BLaER1 treated with 17β-estradiol and CSF1 and Interleukin-3, amounts not matched to agents 10 nM and 100 nM (cell line): ENCODE measurements around the gene TTI1.

ENCODE experiments used
- H3K27ac ChIP-seq, 11 experiments: shearing (Covaris generic); formaldehyde crosslinking; 2 replicates each; pipeline ENCODE4 v1.8.1; 2022
- H3K27me3 ChIP-seq, 11 experiments: shearing (Covaris generic); formaldehyde crosslinking; 2 replicates each; pipeline ENCODE4 v1.8.1; 2022
- H3K36me3 ChIP-seq, 11 experiments: shearing (Covaris generic); formaldehyde crosslinking; 2 replicates each; pipeline ENCODE4 v1.8.1; 2022
- H3K4me1 ChIP-seq, 10 experiments: shearing (Covaris generic); formaldehyde crosslinking; 2 replicates each; pipeline ENCODE4 v1.8.1; 2022
- H3K4me2 ChIP-seq, 11 experiments: shearing (Covaris generic); formaldehyde crosslinking; 2 replicates each; pipeline ENCODE4 v1.8.1; 2022
- H3K4me3 ChIP-seq, 10 experiments: shearing (Covaris generic); formaldehyde crosslinking; 2 replicates each; pipeline ENCODE4 v1.8.1; 2022
- H3K9ac ChIP-seq, 11 experiments: shearing (Covaris generic); formaldehyde crosslinking; 2 replicates each; pipeline ENCODE4 v1.8.1; 2022
- H3K9me3 ChIP-seq, 11 experiments: shearing (Covaris generic); formaldehyde crosslinking; replicated peaks in 1 of 11; 2 replicates each; pipeline ENCODE4 v1.8.1; 2022
- H4K20me1 ChIP-seq, 11 experiments: shearing (Covaris generic); formaldehyde crosslinking; 2 replicates each; pipeline ENCODE4 v1.8.1; 2022
- Cebpa-rat ChIP-seq, 11 experiments: shearing (Covaris generic); IDR thresholded peaks; 2 replicates each; pipeline ENCODE4 v1.8.1; 2022

The TTI1 gene

DNA sequence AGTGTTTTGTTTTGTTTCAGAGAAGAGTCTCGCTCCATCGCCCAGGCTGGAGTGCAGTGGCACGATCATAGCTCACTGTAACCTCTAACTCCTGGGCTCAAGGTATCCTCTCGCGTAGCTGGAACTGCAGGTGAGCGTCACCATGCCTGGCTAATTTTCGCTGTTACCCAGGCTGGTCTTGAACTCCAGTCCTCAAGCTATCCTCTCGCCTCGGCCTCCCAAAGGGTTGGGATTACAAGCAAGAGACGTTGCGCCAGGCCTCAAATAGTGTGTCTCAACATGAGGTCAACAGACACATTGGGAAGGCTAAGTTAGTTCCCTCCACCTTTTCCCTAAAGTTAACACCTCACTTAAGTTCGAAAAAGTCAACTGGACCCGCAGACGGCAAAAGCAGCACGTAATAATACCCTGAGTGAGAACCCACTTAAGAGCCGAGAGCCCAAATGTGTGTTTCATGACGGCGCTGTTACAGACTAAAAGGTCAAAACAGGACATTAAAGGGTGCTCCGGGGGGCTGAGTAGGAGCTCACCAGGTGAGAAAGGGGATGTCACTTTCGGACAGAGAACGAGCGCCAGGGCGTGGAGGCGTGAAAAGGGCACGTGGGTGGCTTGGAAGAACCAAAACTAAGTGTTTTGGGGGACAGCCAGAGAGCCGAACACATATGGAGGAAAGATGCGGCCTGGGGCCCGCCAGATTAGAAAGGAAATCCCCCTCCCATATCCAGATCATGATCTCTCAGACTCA, 499 bp downstream of the TTI1 start:
- peak overlapping the region; percentile 73 to 95 (median 90) for H3K4me3 ChIP-seq
- no peak for TF ChIP-seq Cebpa-rat (IDR thresholded peaks at IDR 0.05)
- peak overlapping the region; percentile 92 to 99 (median 96) for H3K4me2 ChIP-seq
- peaks cover 0 to 31% (median 15%) of the 10 kb centered on the region in 11 experiments; a peak in 14 of 22 replicates for H4K20me1 ChIP-seq
- H3K27me3 ChIP-seq, result no peaks in the 10 kb centered on the region
- peaks cover 25 to 46% (median 31%) of the 10 kb centered on the region in 11 experiments for H3K36me3 ChIP-seq
- H3K27ac ChIP-seq, result peak overlapping the region; percentile 90 to 99 (median 98)
- 0 out of 22 replicates have a peak, but pooled peaks cover 0 to 4% (median 0%) of the 10 kb centered on the region in 11 experiments for H3K9me3 ChIP-seq
- peaks cover 47 to 61% (median 57%) of the 10 kb centered on the region in 10 experiments for H3K4me1 ChIP-seq
- H3K9ac ChIP-seq, result peak overlapping the region; percentile 88 to 98 (median 96)

GRCh38 chr20:38031957-38032356, 1.3 kb downstream of the TTI1 start:
- Histone ChIP-seq H3K4me3 (peak overlapping the region in 9 of 10 experiments; percentile 73 to 95 (median 89); a peak in 13 of 20 replicates), H3K36me3 (peaks cover 21 to 46% (median 30%) of the 10 kb centered on the region in 11 experiments), H3K9ac (peak overlapping the region; percentile 88 to 98 (median 96); a peak in 15 of 22 replicates), H3K27me3 (no peaks in the 10 kb centered on the region), H3K4me1 (peaks cover 46 to 56% (median 51%) of the 10 kb centered on the region in 10 experiments), H3K9me3 (0 out of 22 replicates have a peak, but pooled peaks cover 0 to 4% (median 0%) of the 10 kb centered on the region in 11 experiments), H4K20me1 (peaks cover 0 to 27% (median 7%) of the 10 kb centered on the region in 11 experiments; a peak in 11 of 22 replicates), H3K4me2 (peak overlapping the region; percentile 92 to 99 (median 96)), H3K27ac (peak overlapping the region in 5 of 11 experiments; percentile 93 to 99 (median 98); a peak in 7 of 22 replicates)
- no peak for TF ChIP-seq Cebpa-rat (IDR thresholded peaks at IDR 0.05)

DNA sequence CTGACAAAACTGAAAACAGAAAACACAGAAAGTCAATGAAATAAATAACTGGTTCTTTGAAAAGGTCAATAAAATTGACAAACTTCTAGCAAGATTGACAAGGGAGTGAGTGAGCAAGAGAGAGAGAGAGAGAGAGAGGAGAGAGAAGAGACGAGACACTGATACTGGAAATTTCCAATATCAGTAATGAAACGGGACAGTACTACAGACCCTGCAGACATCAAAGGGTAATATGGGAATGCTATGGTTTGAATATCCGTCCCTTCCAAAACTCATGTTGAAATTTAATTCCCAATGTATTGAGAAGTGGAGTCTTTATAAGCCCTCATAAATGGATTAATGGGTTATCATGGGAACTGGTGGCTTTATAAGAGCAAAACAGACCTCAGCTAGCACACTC, 3.8 kb downstream of the TTI1 start:
- TF ChIP-seq Cebpa-rat (IDR thresholded peaks at IDR 0.05), result no peak
- H3K4me3 ChIP-seq, result no peak overlapping the region
- H4K20me1 ChIP-seq, result peaks cover 0 to 41% (median 9%) of the 10 kb centered on the region in 11 experiments; a peak in 16 of 22 replicates

GRCh38 chr20:38024496-38024895, 8.8 kb downstream of the TTI1 start:
- Histone ChIP-seq H3K9ac (no peak overlapping the region; a peak in 1 of 22 replicates), H4K20me1 (peaks cover 0 to 72% (median 32%) of the 10 kb centered on the region in 11 experiments; a peak in 17 of 22 replicates), H3K9me3 (peaks cover 4 to 5% (median 5%) of the 10 kb centered on the region in 11 experiments; a peak in 21 of 22 replicates), H3K36me3 (peaks cover 1 to 87% (median 43%) of the 10 kb centered on the region in 11 experiments; a peak in 21 of 22 replicates), H3K4me1 (peaks cover 18 to 29% (median 20%) of the 10 kb centered on the region in 10 experiments), H3K4me3 (no peak overlapping the region), H3K27ac (peak overlapping the region in 7 of 11 experiments; percentile 0 to 41 (median 28); a peak in 7 of 22 replicates), H3K27me3 (no peaks in the 10 kb centered on the region), H3K4me2 (peak overlapping the region; percentile 5 to 76 (median 49))
- no peak for TF ChIP-seq Cebpa-rat (IDR thresholded peaks at IDR 0.05)

More for the DNA sequence above, 3.8 kb downstream of the TTI1 start:
- Histone ChIP-seq H3K4me1 (peaks cover 26 to 36% (median 31%) of the 10 kb centered on the region in 10 experiments), H3K9ac (no peak overlapping the region), H3K27ac (no peak overlapping the region), H3K27me3 (no peaks in the 10 kb centered on the region), H3K4me2 (no peak overlapping the region), H3K36me3 (peaks cover 5 to 45% (median 30%) of the 10 kb centered on the region in 11 experiments; a peak in 19 of 22 replicates), H3K9me3 (0 out of 22 replicates have a peak, but pooled peaks cover 0 to 4% (median 0%) of the 10 kb centered on the region in 11 experiments)

GRCh38 chr20:38023181-38024001, 9.9 kb downstream of the TTI1 start:
- Histone ChIP-seq H3K36me3 (peaks cover 7 to 91% (median 53%) of the 10 kb centered on the region in 11 experiments), H3K9me3 (peaks cover 15 to 17% (median 16%) of the 10 kb centered on the region in 11 experiments), H3K27me3 (no peaks in the 10 kb centered on the region), H3K27ac (peak overlapping the region in 8 of 11 experiments; percentile 2 to 41 (median 30); a peak in 7 of 22 replicates), H3K9ac (peak overlapping the region in 1 of 11 experiments; percentile 32; a peak in 1 of 22 replicates), H3K4me3 (no peak overlapping the region), H3K4me1 (peaks cover 18 to 29% (median 20%) of the 10 kb centered on the region in 10 experiments), H3K4me2 (peak overlapping the region; percentile 5 to 76 (median 49); a peak in 21 of 22 replicates), H4K20me1 (peaks cover 0 to 66% (median 31%) of the 10 kb centered on the region in 11 experiments; a peak in 17 of 22 replicates)
- no peak for TF ChIP-seq Cebpa-rat (IDR thresholded peaks at IDR 0.05)

GRCh38 chr20:38021087-38021772, 12.0 kb downstream of the TTI1 start:
- Histone ChIP-seq H3K4me3 (no peak overlapping the region), H3K27me3 (no peaks in the 10 kb centered on the region), H3K4me1 (peaks cover 18 to 29% (median 20%) of the 10 kb centered on the region in 10 experiments), H3K27ac (no peak overlapping the region), H3K4me2 (no peak overlapping the region), H3K9ac (no peak overlapping the region), H3K9me3 (peaks cover 30 to 35% (median 32%) of the 10 kb centered on the region in 11 experiments), H3K36me3 (peaks cover 28 to 92% (median 64%) of the 10 kb centered on the region in 11 experiments), H4K20me1 (peaks cover 0 to 53% (median 30%) of the 10 kb centered on the region in 11 experiments; a peak in 17 of 22 replicates)
- no peak for TF ChIP-seq Cebpa-rat (IDR thresholded peaks at IDR 0.05)

- Histone ChIP-seq H3K27me3 (no peaks in the 10 kb centered on the region), H4K20me1 (peaks cover 0 to 50% (median 38%) of the 10 kb centered on the region in 11 experiments; a peak in 16 of 22 replicates), H3K4me1 (peaks cover 3 to 12% (median 5%) of the 10 kb centered on the region in 10 experiments; a peak in 19 of 20 replicates), H3K4me3 (0 out of 20 replicates have a peak overlapping the region, but pooled peaks of 3 of the 10 experiments have one; percentile 3 to 12 (median 12)), H3K27ac (no peak overlapping the region), H3K9me3 (peaks cover 30 to 35% (median 32%) of the 10 kb centered on the region in 11 experiments), H3K4me2 (no peak overlapping the region), H3K36me3 (peaks cover 57 to 96% (median 83%) of the 10 kb centered on the region in 11 experiments), H3K9ac (no peak overlapping the region)
- no peak for TF ChIP-seq Cebpa-rat (IDR thresholded peaks at IDR 0.05)
Observed at GRCh38 chr20:38018385-38018784, 14.9 kb downstream of the TTI1 start.
